Astrocyte (in vitro differentiated cells and primary cell): ENCODE measurements around the gene PLD5. TPM values are rescaled to one million over a fixed set of nuclear protein-coding genes. Genes with fewer than 3 reads are reported as not detected.

Source experiments
- DNase-seq: peaks from one replicate; pipeline ENCODE4 v3.0.0-alpha.2; 2010; ENCODE audit warnings: low read depth
- FAIRE-seq: peaks from 2 replicates; lab custom pipeline; 2011; peaks lifted over from hg19 to GRCh38; lab: Jason Lieb, UNC
- H2AFZ ChIP-seq: 2 replicates; pipeline ENCODE4 v1.6.0; 2012; ENCODE audit warnings: low read depth, low read length, inconsistent platforms
- H3K27ac ChIP-seq: 2 replicates; pipeline ENCODE4 v1.5.1; 2011; ENCODE audit warnings: low read depth, low read length, inconsistent platforms
- H3K27me3 ChIP-seq: 2 replicates; pipeline ENCODE4 v1.6.0; 2011; ENCODE audit warnings: low read length, inconsistent platforms; ENCODE audit not compliant: insufficient read depth
- H3K36me3 ChIP-seq: 2 replicates; pipeline ENCODE4 v1.5.1; 2011; ENCODE audit warnings: low read length, inconsistent platforms; ENCODE audit not compliant: insufficient read depth
- H3K4me1 ChIP-seq: 2 replicates; pipeline ENCODE4 v1.5.1; 2011; ENCODE audit warnings: low read length, inconsistent platforms; ENCODE audit not compliant: insufficient read depth
- H3K4me2 ChIP-seq: 2 replicates; pipeline ENCODE4 v1.6.0; 2012; ENCODE audit warnings: low read length, inconsistent platforms
- H3K4me3 ChIP-seq: 2 replicates; pipeline ENCODE4 v1.5.1; 2011; ENCODE audit warnings: low read depth, mild to moderate bottlenecking, low read length, inconsistent platforms; ENCODE audit not compliant: insufficient read depth
- H3K79me2 ChIP-seq: 2 replicates; pipeline ENCODE4 v1.6.0; 2012; ENCODE audit warnings: mild to moderate bottlenecking, low read length, inconsistent platforms; ENCODE audit not compliant: insufficient read depth
- H3K9ac ChIP-seq: 2 replicates; pipeline ENCODE4 v1.6.0; 2012; ENCODE audit warnings: mild to moderate bottlenecking, low read length, inconsistent platforms
- H3K9me3 ChIP-seq: 2 replicates; pipeline ENCODE4 v1.5.1; 2012; ENCODE audit warnings: low read depth, mild to moderate bottlenecking, low read length, inconsistent platforms; ENCODE audit not compliant: insufficient read depth
- H4K20me1 ChIP-seq: 2 replicates; pipeline ENCODE4 v1.6.0; 2012; ENCODE audit warnings: low read length, inconsistent platforms; ENCODE audit not compliant: insufficient read depth
- H3K27ac Mint-ChIP-seq: one replicate; pipeline ENCODE4 v1.8.0; 2021; ENCODE audit warnings: mild to moderate bottlenecking, mixed read lengths; ENCODE audit not compliant: unreplicated experiment
- H3K27me3 Mint-ChIP-seq: one replicate; pipeline ENCODE4 v1.8.0; 2021; ENCODE audit warnings: low read depth, mixed read lengths; ENCODE audit not compliant: unreplicated experiment
- H3K36me3 Mint-ChIP-seq: one replicate; pipeline ENCODE4 v1.8.0; 2021; ENCODE audit warnings: low read depth, mixed read lengths; ENCODE audit not compliant: unreplicated experiment
- H3K4me1 Mint-ChIP-seq: one replicate; pipeline ENCODE4 v1.8.0; 2021; ENCODE audit warnings: low read depth, mixed read lengths; ENCODE audit not compliant: unreplicated experiment
- H3K4me3 Mint-ChIP-seq: one replicate; pipeline ENCODE4 v1.8.0; 2021; ENCODE audit warnings: mild to moderate bottlenecking, moderate library complexity, mixed read lengths; ENCODE audit not compliant: unreplicated experiment
- H3K9me3 Mint-ChIP-seq: one replicate; pipeline ENCODE4 v1.8.0; 2021; ENCODE audit warnings: mild to moderate bottlenecking, mixed read lengths; ENCODE audit not compliant: unreplicated experiment
- EZH2 ChIP-seq: IDR thresholded peaks from 2 replicates; pipeline ENCODE4 v1.6.1; 2012; ENCODE audit warnings: mild to moderate bottlenecking, low read length, inconsistent platforms; ENCODE audit not compliant: insufficient read depth
- total RNA-seq: library from RNA; stranded (reverse); gene quantifications from 2 replicates; pipeline ENCODE4 v1.2.1, GENCODE V29; 2021
- TF ChIP-seq, protein P1 (sequence below): IDR thresholded peaks from 2 replicates; pipeline ENCODE4 v1.5.1; 2011; ENCODE audit warnings: low read depth, mild to moderate bottlenecking, inconsistent platforms, low read length, moderate library complexity; ENCODE audit not compliant: insufficient read depth

PLD5 gene
- total RNA-seq, 1 donor from 2014 or later: 4.9 TPM

DNA sequence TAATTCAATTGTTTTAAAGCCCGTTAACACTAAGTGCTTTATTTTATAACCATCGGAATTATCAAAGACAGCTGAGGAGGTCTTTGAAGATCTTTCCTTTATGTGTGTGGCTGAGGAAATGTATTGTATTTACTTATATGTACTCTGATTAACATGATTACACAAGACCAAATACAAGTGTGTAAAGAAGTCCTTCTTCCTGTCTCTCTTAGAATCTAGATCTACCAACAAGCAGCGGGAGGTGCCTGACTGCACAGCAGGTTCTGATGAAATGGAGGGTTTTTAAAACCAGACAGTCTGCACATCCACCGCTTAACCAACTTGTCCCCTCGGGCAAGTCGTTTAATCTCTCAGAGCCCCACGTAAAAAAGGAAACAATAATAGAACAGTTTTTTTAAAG lies 285.1 kb downstream of the PLD5 start:
- H3K27ac Mint-ChIP-seq: no peak overlapping the region
- H2AFZ ChIP-seq: no peak overlapping the region
- no peaks in the 10 kb centered on the region for H3K79me2 ChIP-seq
- H3K4me1 Mint-ChIP-seq: no peaks in the 10 kb centered on the region
- H3K4me3 ChIP-seq: no peak overlapping the region
- no peaks in the 10 kb centered on the region for H3K9me3 Mint-ChIP-seq
- no peak overlapping the region for H3K4me2 ChIP-seq
- H3K27me3 ChIP-seq: no peaks in the 10 kb centered on the region
- FAIRE-seq: no peak
- H3K36me3 ChIP-seq: no peaks in the 10 kb centered on the region
- DNase-seq: no peak
- H3K4me3 Mint-ChIP-seq: no peak overlapping the region
- no peaks in the 10 kb centered on the region for H3K36me3 Mint-ChIP-seq
- H3K4me1 ChIP-seq: no peaks in the 10 kb centered on the region
- peaks cover 4% of the 10 kb centered on the region for H3K27me3 Mint-ChIP-seq
- no peaks in the 10 kb centered on the region for H4K20me1 ChIP-seq
- no peak overlapping the region for H3K9ac ChIP-seq
- H3K9me3 ChIP-seq: peaks cover 2% of the 10 kb centered on the region
- no peak for TF ChIP-seq EZH2
- TF ChIP-seq, protein P1, sequence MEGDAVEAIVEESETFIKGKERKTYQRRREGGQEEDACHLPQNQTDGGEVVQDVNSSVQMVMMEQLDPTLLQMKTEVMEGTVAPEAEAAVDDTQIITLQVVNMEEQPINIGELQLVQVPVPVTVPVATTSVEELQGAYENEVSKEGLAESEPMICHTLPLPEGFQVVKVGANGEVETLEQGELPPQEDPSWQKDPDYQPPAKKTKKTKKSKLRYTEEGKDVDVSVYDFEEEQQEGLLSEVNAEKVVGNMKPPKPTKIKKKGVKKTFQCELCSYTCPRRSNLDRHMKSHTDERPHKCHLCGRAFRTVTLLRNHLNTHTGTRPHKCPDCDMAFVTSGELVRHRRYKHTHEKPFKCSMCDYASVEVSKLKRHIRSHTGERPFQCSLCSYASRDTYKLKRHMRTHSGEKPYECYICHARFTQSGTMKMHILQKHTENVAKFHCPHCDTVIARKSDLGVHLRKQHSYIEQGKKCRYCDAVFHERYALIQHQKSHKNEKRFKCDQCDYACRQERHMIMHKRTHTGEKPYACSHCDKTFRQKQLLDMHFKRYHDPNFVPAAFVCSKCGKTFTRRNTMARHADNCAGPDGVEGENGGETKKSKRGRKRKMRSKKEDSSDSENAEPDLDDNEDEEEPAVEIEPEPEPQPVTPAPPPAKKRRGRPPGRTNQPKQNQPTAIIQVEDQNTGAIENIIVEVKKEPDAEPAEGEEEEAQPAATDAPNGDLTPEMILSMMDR: no peak
- H3K27ac ChIP-seq: no peak overlapping the region

DNA sequence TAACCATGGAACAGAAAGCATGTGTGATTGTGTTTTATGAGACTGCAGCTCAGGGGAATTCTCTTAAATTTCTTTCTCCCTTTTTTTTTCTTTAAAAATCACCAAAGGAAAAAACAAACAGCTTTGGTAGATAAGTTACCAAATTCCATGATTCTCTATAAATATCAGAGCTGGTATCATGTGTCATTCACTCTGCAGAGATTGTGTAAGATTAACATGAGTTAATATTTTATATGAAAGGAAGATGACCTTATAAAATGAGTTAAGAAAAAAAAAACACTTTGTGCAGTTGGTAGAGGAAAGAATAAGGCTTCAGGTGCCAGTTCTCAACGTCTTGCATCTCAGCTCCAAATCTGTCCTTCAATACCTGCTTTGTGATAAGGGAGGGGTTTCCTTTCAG lies 287.4 kb downstream of the PLD5 start:
- H3K4me2 ChIP-seq: no peak overlapping the region
- TF ChIP-seq, protein P1: no peak
- TF ChIP-seq EZH2: no peak
- no peaks in the 10 kb centered on the region for H3K36me3 ChIP-seq
- no peak overlapping the region for H3K27ac ChIP-seq
- peaks cover 4% of the 10 kb centered on the region for H3K27me3 Mint-ChIP-seq
- H3K36me3 Mint-ChIP-seq: no peaks in the 10 kb centered on the region
- no peak overlapping the region for H3K4me3 Mint-ChIP-seq
- no peak overlapping the region for H3K4me3 ChIP-seq
- H3K79me2 ChIP-seq: no peaks in the 10 kb centered on the region
- FAIRE-seq (no peak), DNase-seq (no peak)
- H3K9me3 Mint-ChIP-seq: no peaks in the 10 kb centered on the region
- H3K9me3 ChIP-seq: peaks cover 2% of the 10 kb centered on the region
- H3K4me1 Mint-ChIP-seq: no peaks in the 10 kb centered on the region
- H3K4me1 ChIP-seq: no peaks in the 10 kb centered on the region
- no peaks in the 10 kb centered on the region for H3K27me3 ChIP-seq
- H4K20me1 ChIP-seq: no peaks in the 10 kb centered on the region
- no peak overlapping the region for H2AFZ ChIP-seq
- no peak overlapping the region for H3K9ac ChIP-seq
- no peak overlapping the region for H3K27ac Mint-ChIP-seq

DNA sequence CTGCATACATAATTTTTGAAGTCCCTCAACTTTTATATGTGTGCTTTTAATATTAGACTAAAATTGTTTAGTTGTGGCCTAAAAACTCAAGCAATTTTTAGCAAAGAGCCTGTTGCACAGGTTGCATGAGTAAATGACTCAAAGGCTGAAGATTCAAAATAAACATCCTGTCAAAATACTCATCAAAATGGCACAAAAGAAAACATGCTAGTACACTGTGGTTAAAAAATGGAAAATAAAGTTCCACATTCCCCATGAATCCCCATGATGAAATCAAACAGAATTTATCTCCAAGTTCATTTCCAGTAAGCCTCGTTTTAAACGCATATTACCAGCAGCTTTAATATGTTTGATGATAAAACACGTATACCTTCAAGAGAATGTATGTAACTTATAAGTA lies 295.5 kb downstream of the PLD5 start:
- H3K9ac ChIP-seq: no peak overlapping the region
- H3K36me3 ChIP-seq: no peaks in the 10 kb centered on the region
- no peak overlapping the region for H3K27ac ChIP-seq
- H3K4me3 ChIP-seq: no peak overlapping the region
- no peaks in the 10 kb centered on the region for H3K9me3 ChIP-seq
- Mint-ChIP-seq H3K27me3 (no peaks in the 10 kb centered on the region), H3K36me3 (no peaks in the 10 kb centered on the region), H3K4me1 (peaks cover 7% of the 10 kb centered on the region), H3K4me3 (no peak overlapping the region), H3K27ac (no peak overlapping the region), H3K9me3 (no peaks in the 10 kb centered on the region)
- TF ChIP-seq EZH2: no peak
- TF ChIP-seq, protein P1: no peak
- H3K27me3 ChIP-seq: no peaks in the 10 kb centered on the region
- no peaks in the 10 kb centered on the region for H3K4me1 ChIP-seq
- H3K4me2 ChIP-seq: no peak overlapping the region
- DNase-seq (no peak), FAIRE-seq (no peak)
- no peak overlapping the region for H2AFZ ChIP-seq
- no peaks in the 10 kb centered on the region for H4K20me1 ChIP-seq
- H3K79me2 ChIP-seq: no peaks in the 10 kb centered on the region
